NT2/D1 (cell line): ENCODE data around the gene MOV10L1.

ENCODE experiments used
- DNase-seq: peaks from one replicate; pipeline ENCODE4 v3.0.0-alpha.2; 2011; ENCODE audit warnings: low read depth, low spot score
- H3K27me3 ChIP-seq: 2 replicates; pipeline ENCODE4 v1.6.0; 2011; ENCODE audit warnings: mild to moderate bottlenecking; ENCODE audit not compliant: insufficient read length, insufficient read depth
- H3K36me3 ChIP-seq: 2 replicates; pipeline ENCODE4 v1.6.1; 2011; ENCODE audit warnings: mild to moderate bottlenecking, low read length, mixed read lengths; ENCODE audit not compliant: insufficient read depth, insufficient read length
- H3K4me1 ChIP-seq: 2 replicates; pipeline ENCODE4 v1.5.1; 2011; ENCODE audit not compliant: insufficient read depth, insufficient read length
- H3K4me3 ChIP-seq: 2 replicates; pipeline ENCODE4 v1.5.1; 2011; ENCODE audit warnings: low read depth; ENCODE audit not compliant: insufficient read length
- H3K9ac ChIP-seq: 2 replicates; pipeline ENCODE4 v1.6.0; 2011; ENCODE audit warnings: low read depth; ENCODE audit not compliant: insufficient read length
- H3K9me3 ChIP-seq: 2 replicates; pipeline ENCODE4 v1.5.1; 2011; ENCODE audit warnings: mild to moderate bottlenecking, low read length; ENCODE audit not compliant: insufficient read depth
- SUZ12 ChIP-seq: IDR thresholded peaks from 2 replicates; pipeline ENCODE4 v1.6.1; 2011; ENCODE audit not compliant: insufficient read length, insufficient read depth; ENCODE audit errors: extremely low read depth
- YY1 ChIP-seq: IDR thresholded peaks from 2 replicates; pipeline ENCODE4 v1.6.1; 2011; ENCODE audit not compliant: insufficient read length, insufficient read depth
- ZNF274 ChIP-seq: IDR thresholded peaks from 2 replicates; pipeline ENCODE4 v1.6.1; 2011; ENCODE audit warnings: mild to moderate bottlenecking, low read depth, low read length

Gene MOV10L1

DNA sequence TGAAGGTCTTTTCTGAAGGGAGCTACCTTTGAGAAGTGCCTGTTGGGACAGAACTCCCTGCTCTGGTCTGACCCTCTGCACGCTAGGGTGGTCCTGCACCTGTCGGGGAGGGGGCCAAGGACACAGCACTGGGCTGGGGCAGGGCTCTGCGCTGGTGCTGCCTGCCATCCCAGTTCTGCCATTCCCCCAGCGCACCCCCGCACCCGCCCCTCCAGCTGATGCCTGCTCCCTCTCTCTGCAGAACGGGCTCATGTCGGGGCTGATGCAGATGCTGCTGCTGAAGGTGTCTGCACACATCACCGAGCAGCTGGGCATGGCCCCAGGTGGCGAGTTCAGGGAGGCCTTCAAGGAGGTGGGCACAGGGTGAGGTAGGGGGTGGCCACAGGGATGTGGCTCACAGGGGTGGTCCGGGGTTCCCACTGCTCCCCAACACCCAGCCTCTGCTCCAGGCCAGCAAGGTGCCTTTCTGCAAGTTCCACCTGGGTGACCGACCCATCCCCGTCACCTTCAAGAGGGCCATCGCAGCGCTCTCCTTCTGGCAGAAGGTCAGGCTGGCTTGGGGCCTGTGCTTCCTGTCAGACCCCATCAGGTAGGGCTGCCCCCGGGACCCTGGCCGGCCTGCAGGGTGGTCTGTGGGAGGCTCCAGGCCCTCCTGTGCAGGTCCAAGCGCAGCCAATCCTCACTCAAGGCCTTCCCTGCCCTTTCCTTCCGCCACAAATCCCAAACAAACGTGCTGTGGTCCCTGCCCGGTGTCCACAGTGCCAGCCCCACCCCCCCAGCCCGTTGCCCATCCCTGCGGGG lies 107.4 kb downstream of the MOV10L1 start:
- H3K27me3 ChIP-seq = peaks cover 10% of the 10 kb centered on the region
- no peak for DNase-seq
- H3K36me3 ChIP-seq = peaks cover 46% of the 10 kb centered on the region
- H3K4me1 ChIP-seq = peaks cover 7% of the 10 kb centered on the region
- no peaks in the 10 kb centered on the region for H3K9me3 ChIP-seq
- no peak for TF ChIP-seq YY1
- no peak for TF ChIP-seq ZNF274
- TF ChIP-seq SUZ12 = no peak
- no peak overlapping the region for H3K9ac ChIP-seq
- H3K4me3 ChIP-seq = no peak overlapping the region

DNA sequence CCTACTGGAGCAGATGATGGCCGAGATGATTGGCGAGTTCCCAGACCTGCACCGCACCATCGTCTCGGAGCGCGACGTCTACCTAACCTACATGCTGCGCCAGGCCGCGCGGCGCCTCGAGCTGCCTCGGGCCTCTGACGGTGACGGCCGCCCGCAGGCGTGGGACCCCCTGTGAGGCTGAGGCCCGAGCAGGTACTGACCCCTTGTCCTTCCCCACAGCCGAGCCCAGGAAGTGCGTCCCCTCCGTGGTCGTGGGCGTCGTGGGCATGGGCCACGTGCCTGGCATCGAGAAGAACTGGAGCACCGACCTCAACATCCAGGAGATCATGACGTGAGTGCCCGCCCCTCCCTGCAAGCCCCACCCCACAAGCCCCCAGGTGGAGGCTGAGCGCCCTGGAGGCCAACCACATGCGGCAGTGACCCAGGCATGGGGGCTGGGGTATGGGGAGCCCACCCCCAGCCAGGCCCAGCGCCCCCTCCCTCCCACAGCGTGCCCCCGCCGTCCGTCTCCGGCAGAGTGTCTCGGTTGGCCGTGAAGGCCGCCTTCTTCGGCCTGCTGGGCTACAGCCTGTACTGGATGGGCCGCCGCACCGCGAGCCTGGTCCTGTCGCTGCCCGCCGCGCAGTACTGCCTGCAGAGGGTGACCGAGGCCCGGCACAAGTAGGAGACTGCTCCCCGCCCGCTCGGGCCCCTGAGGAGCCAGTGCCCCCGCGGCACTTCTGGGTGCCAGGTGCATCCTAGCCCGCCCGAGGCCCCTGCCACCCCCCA lies 108.2 kb downstream of the MOV10L1 start:
- DNase-seq = no peak
- no peak for TF ChIP-seq SUZ12
- TF ChIP-seq YY1 = no peak
- TF ChIP-seq ZNF274 = no peak
- no peak overlapping the region for H3K4me3 ChIP-seq
- H3K4me1 ChIP-seq = peaks cover 7% of the 10 kb centered on the region
- H3K36me3 ChIP-seq = peaks cover 47% of the 10 kb centered on the region
- no peak overlapping the region for H3K9ac ChIP-seq
- no peaks in the 10 kb centered on the region for H3K9me3 ChIP-seq
- H3K27me3 ChIP-seq = peaks cover 10% of the 10 kb centered on the region

DNA sequence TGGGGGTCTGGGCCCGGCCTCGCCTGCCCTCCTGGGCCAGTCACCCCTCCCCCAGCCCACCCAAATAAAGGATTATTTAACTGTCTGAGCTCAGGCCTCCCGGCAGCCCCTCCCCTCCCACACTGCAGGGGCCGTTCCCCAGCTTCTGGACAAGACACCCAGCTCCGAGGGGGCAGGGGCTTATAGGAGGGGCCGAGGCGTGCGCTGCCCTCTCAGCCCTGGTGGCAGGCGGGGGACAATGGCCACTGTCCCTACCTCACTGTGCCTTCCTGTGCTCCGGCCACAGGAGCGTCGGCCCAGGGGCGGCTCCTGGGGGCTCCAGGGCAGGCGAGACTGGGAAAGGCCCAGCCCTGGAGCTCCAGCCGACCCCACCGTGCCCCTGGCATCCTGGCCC lies 108.8 kb downstream of the MOV10L1 start:
- TF ChIP-seq SUZ12 = no peak
- TF ChIP-seq YY1 = no peak
- TF ChIP-seq ZNF274 = no peak
- no peak overlapping the region for H3K4me3 ChIP-seq
- H3K9ac ChIP-seq = peak overlapping the region; percentile 10
- H3K9me3 ChIP-seq = no peaks in the 10 kb centered on the region
- H3K36me3 ChIP-seq = peaks cover 47% of the 10 kb centered on the region
- peaks cover 10% of the 10 kb centered on the region for H3K27me3 ChIP-seq
- no peak for DNase-seq
- H3K4me1 ChIP-seq = peaks cover 7% of the 10 kb centered on the region

DNA sequence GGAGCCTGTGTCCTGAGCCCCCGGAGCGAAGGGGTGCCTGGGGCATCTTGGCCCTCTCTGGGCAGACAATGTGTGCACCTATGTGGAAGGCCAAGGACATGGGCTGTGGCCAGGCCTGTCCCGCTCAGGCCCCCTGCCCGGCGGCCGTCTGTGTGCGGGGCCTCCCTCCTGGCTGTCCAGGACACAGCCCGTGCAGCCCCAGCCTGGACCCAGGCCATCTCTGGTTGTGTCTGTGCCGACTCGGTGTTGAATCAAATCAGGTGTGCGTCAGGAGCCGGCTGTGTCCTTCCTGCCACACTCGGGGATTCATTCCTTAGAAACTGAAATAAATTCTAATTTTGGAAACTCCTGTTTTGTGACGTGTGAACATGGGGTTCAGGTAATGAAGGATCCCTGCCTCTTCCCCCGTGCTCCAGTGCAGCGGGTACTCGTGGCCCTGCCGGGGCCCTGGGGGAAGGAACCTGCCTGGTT lies 109.5 kb downstream of the MOV10L1 start:
- H3K4me3 ChIP-seq = no peak overlapping the region
- peak overlapping the region; percentile 32 for H3K9ac ChIP-seq
- H3K36me3 ChIP-seq = peaks cover 42% of the 10 kb centered on the region
- DNase-seq = no peak
- TF ChIP-seq YY1 (no peak), ZNF274 (no peak), SUZ12 (no peak)
- no peaks in the 10 kb centered on the region for H3K9me3 ChIP-seq
- peaks cover 7% of the 10 kb centered on the region for H3K4me1 ChIP-seq
- H3K27me3 ChIP-seq = peaks cover 10% of the 10 kb centered on the region

DNA sequence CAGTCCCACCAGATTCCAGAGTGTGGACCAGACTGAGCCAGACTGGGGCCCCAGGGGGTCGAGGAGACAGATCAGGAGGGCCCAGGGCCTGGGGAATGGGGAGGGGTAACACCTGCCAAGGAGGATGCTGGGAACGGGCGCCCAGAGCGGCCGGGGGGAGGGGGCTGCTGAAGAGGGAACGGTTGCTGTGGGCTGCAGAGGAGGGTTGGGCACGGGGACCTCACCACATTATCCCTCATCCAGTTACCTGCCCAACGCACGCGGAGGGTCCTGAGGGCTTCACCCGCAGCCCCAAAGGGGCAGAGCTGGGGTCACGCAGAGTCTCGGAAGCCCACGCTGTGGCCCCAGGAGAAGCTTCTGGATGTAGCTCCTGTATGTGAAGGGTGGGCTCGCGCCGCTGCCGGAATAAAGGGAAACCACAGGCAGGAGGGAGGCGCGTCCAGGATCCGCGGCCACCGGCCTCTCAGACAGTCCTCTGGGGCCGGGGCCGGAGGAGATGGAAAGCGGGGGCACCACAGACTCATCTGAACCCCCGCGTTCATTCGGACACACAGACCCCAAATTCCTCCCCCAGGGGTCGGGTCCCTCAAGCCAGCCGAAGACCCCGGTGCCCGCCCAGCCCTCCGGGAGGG lies 110.1 kb downstream of the MOV10L1 start:
- H3K27me3 ChIP-seq = peaks cover 10% of the 10 kb centered on the region
- H3K4me3 ChIP-seq = peak overlapping the region; percentile 61
- H3K36me3 ChIP-seq = peaks cover 41% of the 10 kb centered on the region
- H3K4me1 ChIP-seq = peaks cover 7% of the 10 kb centered on the region
- H3K9me3 ChIP-seq = no peaks in the 10 kb centered on the region
- peak overlapping the region; percentile 77 for H3K9ac ChIP-seq
- DNase-seq = no peak
- TF ChIP-seq ZNF274 = no peak
- no peak for TF ChIP-seq YY1
- TF ChIP-seq SUZ12 = no peak

DNA sequence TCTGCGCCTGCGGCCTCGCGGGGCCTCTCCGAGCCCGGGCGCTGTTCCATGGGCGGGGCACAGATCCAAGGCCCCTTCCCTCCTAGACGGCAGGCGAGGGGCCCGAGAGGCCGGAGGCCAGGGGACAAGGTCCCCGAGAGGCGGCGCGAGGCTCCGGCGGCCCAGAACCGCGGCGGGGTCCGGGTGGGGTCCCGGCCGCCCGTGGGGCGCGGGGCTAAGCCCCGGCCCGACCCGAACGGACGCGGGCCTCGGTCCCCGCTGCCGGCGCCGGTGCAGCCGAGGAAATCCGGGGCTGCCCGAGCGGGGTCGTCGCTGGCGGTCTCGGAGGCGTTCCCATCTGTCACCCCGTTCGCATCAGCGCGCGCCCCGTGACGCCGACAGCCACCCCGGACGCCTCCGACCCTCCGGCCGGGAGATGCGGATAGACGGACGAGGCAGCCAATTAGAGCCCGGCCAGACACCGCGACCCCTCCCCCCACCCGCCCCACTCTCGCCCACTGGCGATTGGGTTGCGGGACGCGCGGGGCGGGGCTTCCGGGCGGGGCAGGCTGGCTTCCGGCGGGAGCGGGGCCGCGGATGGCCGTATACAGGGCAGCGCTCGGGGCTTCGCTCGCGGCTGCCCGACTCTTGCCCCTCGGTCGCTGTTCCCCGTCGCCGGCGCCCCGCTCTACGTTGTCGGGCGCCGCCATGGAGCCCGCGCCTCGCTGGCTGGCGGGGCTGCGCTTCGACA lies 110.8 kb downstream of the MOV10L1 start, which contains the start of gene SELENOO:
Gene SELENOO, plus strand, starts transcription at position 551 of the 730 bp plus-strand sequence. Its CDS starts 26 bp downstream, at position 577.
- no peak for TF ChIP-seq ZNF274
- no peak for TF ChIP-seq SUZ12
- TF ChIP-seq YY1 = no peak
- peaks cover 7% of the 10 kb centered on the region for H3K4me1 ChIP-seq
- H3K36me3 ChIP-seq = peaks cover 43% of the 10 kb centered on the region

More for the DNA sequence above, 110.8 kb downstream of the MOV10L1 start, which contains the start of gene SELENOO:
- Histone ChIP-seq H3K9ac (peak within 1 kb of the TSS; percentile 89), H3K4me3 (peak within 1 kb of the TSS; percentile 81), H3K9me3 (no peaks in the 10 kb centered on the region), H3K27me3 (peaks cover 10% of the 10 kb centered on the region)
- peak; percentile 67 for DNase-seq
